ENCODE results near the gene GPC1. TPM values are rescaled to one million over a fixed set of nuclear protein-coding genes. Genes with fewer than 3 reads are reported as not detected.

The GPC1 gene
- total and polyA plus RNA-seq, 2 of the 13 experiments (the other 11 are each of a cell fraction or from before 2014, with no cell fraction given), result 4.0 to 5.5 TPM

GRCh38 chr2:240459401-240460252, 24.2 kb downstream of the GPC1 start:
- Histone ChIP-seq H3K27me3 (ENCODE audit: control insufficient read depth in 1 of 2, insufficient read depth in 2 of 2, low read length in 2 of 2) (peaks cover 18 to 33% of the 10 kb centered on the region in 2 experiments), H3K9ac (ENCODE audit: insufficient read depth, low read depth, low read length) (peak overlapping the region; percentile 6; the same call in 1 of the 2 replicates), H2AFZ (ENCODE audit: low read length) (no peak overlapping the region), H3K4me1 (ENCODE audit: insufficient read depth, low read length) (peaks cover 52% of the 10 kb centered on the region), H3K79me2 (ENCODE audit: insufficient read depth, low read length) (no peaks in the 10 kb centered on the region), H3K27ac (ENCODE audit: extremely low read length, insufficient read depth, low read length) (no peak overlapping the region), H3K4me3 (replicated peaks in 1 of 3; ENCODE audit: insufficient read depth in 1 of 3, low read depth in 2 of 3, low read length in 3 of 3) (peak overlapping the region in 1 of 3 experiments; percentile 26; a peak in 1 of 6 replicates), H3K9me3 (ENCODE audit: low read length) (no peaks in the 10 kb centered on the region), H3K36me3 (replicated peaks in 1 of 2; ENCODE audit: control insufficient read depth in 1 of 2, insufficient read depth in 2 of 2, low read length in 2 of 2) (no peaks in the 10 kb centered on the region), H4K20me1 (ENCODE audit: insufficient read depth, low read length) (peaks cover 4% of the 10 kb centered on the region; the same call in 1 of the 2 replicates), H3K4me2 (ENCODE audit: low read depth, low read length) (peak overlapping the region; percentile 45)
- in situ Hi-C loops (cut with HindIII; ENCODE audit: extremely low pct_ligation_motif_present, low pct_unique_long_range_greater_than_20kb) (no loop called here), intact Hi-C loops (cut with micrococcal nuclease; ENCODE audit: unreplicated experiment) (no loop called here)
- FAIRE-seq, result peak; percentile 53
- DNase-seq (ENCODE audit: low spot score), result no peak
- ATAC-seq, result peak; percentile 61
- CTCF ChIA-PET (ENCODE audit: low intra/inter-chr PET ratio, low total read pairs), result no interaction called here
- WGBS (ENCODE audit: low lambda C conversion rate), result 50% methylated on average over 1 of the region's 23 CpGs
- POLR2A ChIA-PET, result interaction anchor here (1.5 kb wide), 1 partner anchor 101 kb away, joined by 3 read pairs; no protein-coding TSS in a partner anchor
- BruUV-seq (replicated peaks), result no TSS peak
- no peak for TF ChIP-seq ZNF329 (CRISPR knock-in tag; IDR thresholded peaks at IDR 0.05; ENCODE audit: low read depth)
- no peak for TF ChIP-seq NR2F2 (IDR thresholded peaks at IDR 0.05; ENCODE audit: borderline replicate concordance, low read depth)
- TF ChIP-seq DZIP1 (CRISPR knock-in tag; IDR thresholded peaks at IDR 0.05), result no peak
- no peak for TF ChIP-seq ZNF446 (CRISPR knock-in tag; IDR thresholded peaks at IDR 0.05)
- no peak for TF ChIP-seq SOX6 (IDR thresholded peaks at IDR 0.05)
- 0 out of 2 replicates have a peak, but pooled peaks have one; percentile 14 for TF ChIP-seq SOX6 (CRISPR knock-in tag; IDR thresholded peaks at IDR 0.05)
- no peak for TF ChIP-seq MXD1 (CRISPR knock-in tag; IDR thresholded peaks at IDR 0.05)
- TF ChIP-seq HNRNPK (IDR thresholded peaks at IDR 0.05; ENCODE audit: low read depth, low read length, poor library complexity, severe bottlenecking), result no peak
- peak; percentile 54 for TF ChIP-seq PTBP1 (IDR thresholded peaks at IDR 0.05; ENCODE audit: low read depth, low read length, poor library complexity, severe bottlenecking)
- TF ChIP-seq MAZ (IDR thresholded peaks at IDR 0.05; ENCODE audit: borderline replicate concordance, low read depth, low read length), result no peak
- TF ChIP-seq MAZ (CRISPR knock-in tag; IDR thresholded peaks at IDR 0.05; ENCODE audit: low read depth), result no peak
- TF ChIP-seq ZGPAT (CRISPR knock-in tag; IDR thresholded peaks at IDR 0.05), result no peak
- TF ChIP-seq TOPORS (CRISPR knock-in tag; IDR thresholded peaks at IDR 0.05), result no peak
- no peak for TF ChIP-seq ZNF75D (CRISPR knock-in tag; IDR thresholded peaks at IDR 0.05; ENCODE audit: borderline replicate concordance)
- TF ChIP-seq ZFX (CRISPR knock-in tag; IDR thresholded peaks at IDR 0.05; ENCODE audit: low read depth), result no peak
- no peak for TF ChIP-seq ZMYM3 (CRISPR knock-in tag; IDR thresholded peaks at IDR 0.05)
- peak; percentile 25; the same call in 1 of the 2 replicates for TF ChIP-seq HOXA3 (CRISPR knock-in tag; IDR thresholded peaks at IDR 0.05)
- peak; percentile 14; the same call in 1 of the 2 replicates for TF ChIP-seq HDAC2 (CRISPR knock-in tag; IDR thresholded peaks at IDR 0.05)
- TF ChIP-seq ZMYM4 (CRISPR knock-in tag; IDR thresholded peaks at IDR 0.05), result no peak
- TF ChIP-seq AKAP8 (CRISPR knock-in tag; IDR thresholded peaks at IDR 0.05), result no peak; the same call in 1 of the 2 replicates
- peak; percentile 59; the same call in 1 of the 2 replicates for TF ChIP-seq KDM5B (CRISPR knock-in tag; IDR thresholded peaks at IDR 0.05; ENCODE audit: borderline replicate concordance)
